Left lung (tissue), 10 donors: ENCODE measurements around the gene NLRP12. TPM values are rescaled to one million over a fixed set of nuclear protein-coding genes. Genes with fewer than 3 reads are reported as not detected.

Experiments
- ATAC-seq: fragments of 200-7000 bp; cut with Tn5 transposase; one replicate; pipeline ENCODE4 v1.9.1; 2020; ENCODE audit warnings: moderate library complexity
- DNase-seq, 4 donors: peaks; one replicate each; pipeline ENCODE4 v3.0.0-alpha.2; 2013 to 2020
- H3K27ac ChIP-seq, 2 donors: fragments of 200-600 bp; sonication (generic) in 1 of 2; one replicate each; pipeline versions ENCODE4 v1.5.0 to v1.8.0; 2020 to 2021
- H3K27me3 ChIP-seq, 2 donors: fragments of 200-600 bp; sonication (generic) in 1 of 2; one replicate each; pipeline versions ENCODE4 v1.5.0 to v1.8.0; 2020 to 2021
- H3K36me3 ChIP-seq, 2 donors: fragments of 200-600 bp; sonication (generic) in 1 of 2; one replicate each; pipeline versions ENCODE4 v1.5.0 to v1.8.0; 2020 to 2021
- H3K4me1 ChIP-seq, 2 donors: fragments of 200-600 bp; one replicate each; pipeline ENCODE4 v1.8.0; 2021
- H3K4me3 ChIP-seq, 2 donors: fragments of 200-600 bp; sonication (generic) in 1 of 2; one replicate each; pipeline versions ENCODE4 v1.5.0 to v1.8.0; 2020 to 2021; ENCODE audit warnings: mild to moderate bottlenecking in 1 of 2
- H3K9me3 ChIP-seq, 2 donors: fragments of 200-600 bp; sonication (generic) in 1 of 2; one replicate each; pipeline versions ENCODE4 v1.5.0 to v1.8.0; 2020 to 2021
- CTCF ChIP-seq, 2 donors: fragments of 200-600 bp; sonication (generic) in 1 of 2; IDR thresholded peaks; one replicate each; pipeline versions ENCODE4 v1.5.0 to v1.8.0; 2021; ENCODE audit warnings: antibody characterized with exemption in 2 of 2
- intact Hi-C, 2 donors: fragments of 100-400 bp; cut with DNase I; formaldehyde crosslinking; loops; one replicate each; pipeline versions ENCODE4 v1.11.2 to v1.14.2; 2022
- polyA plus RNA-seq, 6 donors: library from polyadenylated mRNA; unstranded; fragments of 120-200 nt; gene quantifications; one replicate each; pipeline ENCODE4 v1.2.1, GENCODE V29; 2013; ENCODE audit not compliant: insufficient read length in 6 of 6
- total RNA-seq, 2 donors: library from RNA; stranded (reverse); fragmentation: NEBNext Ultra II Directional; extraction: Animal tissue kit (Norgen Biotek cat#: 25700); gene quantifications; one replicate each; pipeline ENCODE4 v1.2.1, GENCODE V29; 2021
- donor health status: DM: no; HTN: yes; CAD: no.
- donor health status: DM: no; HTN: no; CAD: no.

NLRP12 gene
- total and polyA plus RNA-seq, 8 donors = 0.28 to 12.2 (median 0.54) TPM

GRCh38 chr19:53813996-53814395, 10.1 kb downstream of the NLRP12 start:
- H3K27ac ChIP-seq = no peak overlapping the region
- no peaks in the 10 kb centered on the region for H3K4me1 ChIP-seq
- TF ChIP-seq CTCF (IDR thresholded peaks at IDR 0.05) = no peak
- peaks cover 0 to 59% of the 10 kb centered on the region in 2 donors for H3K36me3 ChIP-seq
- no peak overlapping the region for H3K4me3 ChIP-seq
- no peak for DNase-seq
- ATAC-seq = no peak
- H3K27me3 ChIP-seq = no peaks in the 10 kb centered on the region
- intact Hi-C loops = no loop called here
- no peaks in the 10 kb centered on the region for H3K9me3 ChIP-seq

- H3K4me1 ChIP-seq = no peaks in the 10 kb centered on the region
- no peak overlapping the region for H3K27ac ChIP-seq
- no peak overlapping the region for H3K4me3 ChIP-seq
- no peaks in the 10 kb centered on the region for H3K9me3 ChIP-seq
- no peak for ATAC-seq
- H3K36me3 ChIP-seq = peaks cover 0 to 71% of the 10 kb centered on the region in 2 donors
- peak in 1 of 4 donors; percentile 3 for DNase-seq
- intact Hi-C loops = no loop called here
- no peaks in the 10 kb centered on the region for H3K27me3 ChIP-seq
- no peak for TF ChIP-seq CTCF (IDR thresholded peaks at IDR 0.05)
These were observed 11.8 kb downstream of the NLRP12 start for GRCh38 chr19:53812335-53812734.

GRCh38 chr19:53810891-53811290, 13.2 kb downstream of the NLRP12 start:
- Histone ChIP-seq H3K4me3 (no peak overlapping the region), H3K27me3 (no peaks in the 10 kb centered on the region), H3K9me3 (no peaks in the 10 kb centered on the region), H3K27ac (no peak overlapping the region), H3K4me1 (no peaks in the 10 kb centered on the region), H3K36me3 (peaks cover 0 to 86% of the 10 kb centered on the region in 2 donors)
- DNase-seq (no peak), ATAC-seq (no peak)
- no peak for TF ChIP-seq CTCF (IDR thresholded peaks at IDR 0.05)
- intact Hi-C loops = no loop called here

GRCh38 chr19:53810187-53810546, 13.9 kb downstream of the NLRP12 start:
- no peak for DNase-seq
- no peak for ATAC-seq
- Histone ChIP-seq H3K4me1 (no peaks in the 10 kb centered on the region), H3K27me3 (no peaks in the 10 kb centered on the region), H3K27ac (no peak overlapping the region), H3K4me3 (no peak overlapping the region), H3K36me3 (peaks cover 0 to 90% of the 10 kb centered on the region in 2 donors), H3K9me3 (no peaks in the 10 kb centered on the region)
- intact Hi-C loops = no loop called here
- TF ChIP-seq CTCF (IDR thresholded peaks at IDR 0.05) = no peak

GRCh38 chr19:53809518-53810186, 14.5 kb downstream of the NLRP12 start:
- DNase-seq = no peak
- H3K4me3 ChIP-seq = no peak overlapping the region
- no peaks in the 10 kb centered on the region for H3K4me1 ChIP-seq
- peak in 1 of 2 donors; percentile 13 for TF ChIP-seq CTCF (IDR thresholded peaks at IDR 0.05)
- no peak for ATAC-seq
- H3K36me3 ChIP-seq = peaks cover 0 to 90% of the 10 kb centered on the region in 2 donors
- no peaks in the 10 kb centered on the region for H3K27me3 ChIP-seq
- H3K27ac ChIP-seq = no peak overlapping the region
- H3K9me3 ChIP-seq = no peaks in the 10 kb centered on the region
- intact Hi-C loops = loop anchor here in 1 of 2 donors (10.0 kb wide), 1 partner anchor 215 kb away; no protein-coding TSS in a partner anchor
